Measurements from ENCODE around the gene SEPTIN6. TPM values are rescaled to one million over a fixed set of nuclear protein-coding genes. Genes with fewer than 3 reads are reported as not detected.

SEPTIN6 gene
- total RNA-seq, 4 donors from 2014 or later, result 9.2 to 18.4 (median 11.8) TPM

DNA sequence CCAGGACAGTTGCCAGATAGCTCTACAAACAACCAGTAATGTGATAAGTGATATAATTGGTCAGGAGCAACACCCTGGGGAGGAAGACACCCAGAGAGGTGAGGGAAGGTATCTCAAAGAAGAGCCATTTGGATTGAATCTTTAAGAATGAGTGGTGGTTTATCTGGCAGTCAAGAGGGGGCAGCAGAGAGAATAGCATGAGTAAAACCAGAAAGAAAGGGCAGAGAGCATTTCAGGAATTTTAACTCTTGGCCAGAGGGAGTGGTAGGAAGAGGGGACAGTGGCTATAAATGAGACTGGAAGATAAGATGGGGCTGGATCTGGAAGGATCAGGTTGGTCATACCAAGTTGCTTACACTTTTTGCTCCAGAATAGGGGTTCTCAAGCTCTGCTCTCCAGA lies 5.9 kb upstream of the SEPTIN6 start:
- TF ChIP-seq, protein P1, sequence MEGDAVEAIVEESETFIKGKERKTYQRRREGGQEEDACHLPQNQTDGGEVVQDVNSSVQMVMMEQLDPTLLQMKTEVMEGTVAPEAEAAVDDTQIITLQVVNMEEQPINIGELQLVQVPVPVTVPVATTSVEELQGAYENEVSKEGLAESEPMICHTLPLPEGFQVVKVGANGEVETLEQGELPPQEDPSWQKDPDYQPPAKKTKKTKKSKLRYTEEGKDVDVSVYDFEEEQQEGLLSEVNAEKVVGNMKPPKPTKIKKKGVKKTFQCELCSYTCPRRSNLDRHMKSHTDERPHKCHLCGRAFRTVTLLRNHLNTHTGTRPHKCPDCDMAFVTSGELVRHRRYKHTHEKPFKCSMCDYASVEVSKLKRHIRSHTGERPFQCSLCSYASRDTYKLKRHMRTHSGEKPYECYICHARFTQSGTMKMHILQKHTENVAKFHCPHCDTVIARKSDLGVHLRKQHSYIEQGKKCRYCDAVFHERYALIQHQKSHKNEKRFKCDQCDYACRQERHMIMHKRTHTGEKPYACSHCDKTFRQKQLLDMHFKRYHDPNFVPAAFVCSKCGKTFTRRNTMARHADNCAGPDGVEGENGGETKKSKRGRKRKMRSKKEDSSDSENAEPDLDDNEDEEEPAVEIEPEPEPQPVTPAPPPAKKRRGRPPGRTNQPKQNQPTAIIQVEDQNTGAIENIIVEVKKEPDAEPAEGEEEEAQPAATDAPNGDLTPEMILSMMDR (IDR thresholded peaks at IDR 0.05; ENCODE audit: low read depth), result no peak

DNA sequence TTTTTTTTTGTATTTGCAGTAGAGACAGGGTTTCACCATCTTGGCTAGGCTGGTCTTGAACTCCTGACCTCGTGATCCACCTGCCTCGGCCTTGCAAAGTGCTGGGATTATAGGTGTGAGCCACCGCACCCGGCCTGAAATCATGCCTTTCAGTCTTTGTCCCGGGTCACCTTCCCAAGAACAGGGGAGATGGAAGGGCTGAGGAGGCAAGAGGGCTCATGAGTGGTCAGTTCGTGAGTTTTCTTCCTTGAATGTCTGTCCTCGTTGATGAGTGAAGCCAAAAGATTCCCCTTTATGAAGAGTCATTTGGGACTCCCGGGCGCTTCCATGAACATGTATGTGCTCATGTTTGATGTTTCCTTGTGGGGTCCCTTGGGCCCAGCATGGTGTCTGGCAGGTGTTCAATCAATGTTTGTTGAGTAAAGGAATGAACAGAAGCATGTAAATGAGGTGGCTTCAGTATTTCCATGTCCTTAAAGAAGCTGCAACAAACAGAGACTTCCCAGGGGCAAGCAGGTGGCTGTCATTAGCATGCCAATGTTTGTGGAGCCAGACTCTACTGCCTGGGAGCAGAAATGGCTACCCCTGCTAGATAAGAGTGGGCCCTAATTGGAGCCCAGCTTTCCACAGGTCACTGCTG lies 3.4 kb upstream of the SEPTIN6 start:
- TF ChIP-seq, protein P1 (IDR thresholded peaks at IDR 0.05; ENCODE audit: low read depth), result no peak

DNA sequence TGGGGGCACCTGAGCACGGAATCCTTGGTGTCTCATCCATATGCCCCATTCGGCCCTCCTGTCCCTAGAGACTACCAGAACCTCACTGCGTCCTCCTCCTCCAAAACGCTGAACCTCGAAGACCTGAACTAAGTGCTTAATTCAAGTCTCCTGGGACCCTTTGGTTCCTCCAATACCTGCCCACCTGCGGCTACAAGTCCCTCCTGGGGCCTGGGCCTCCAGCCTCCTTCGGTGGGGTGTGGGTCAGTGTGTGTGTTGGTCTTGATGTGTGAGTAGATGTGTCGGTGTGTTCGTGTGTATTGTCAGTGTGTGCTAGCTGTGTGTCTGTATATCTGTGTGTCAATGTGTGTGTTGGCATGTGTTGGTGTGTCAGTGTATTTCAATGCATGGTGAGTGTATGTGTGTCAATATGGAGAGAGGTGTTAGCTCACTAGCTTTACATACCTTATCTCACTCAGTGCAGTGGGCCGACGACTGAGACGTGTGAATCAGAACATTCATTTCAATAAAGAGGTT lies 2.6 kb upstream of the SEPTIN6 start:
- TF ChIP-seq, protein P1 (IDR thresholded peaks at IDR 0.05; ENCODE audit: low read depth), result no peak

DNA sequence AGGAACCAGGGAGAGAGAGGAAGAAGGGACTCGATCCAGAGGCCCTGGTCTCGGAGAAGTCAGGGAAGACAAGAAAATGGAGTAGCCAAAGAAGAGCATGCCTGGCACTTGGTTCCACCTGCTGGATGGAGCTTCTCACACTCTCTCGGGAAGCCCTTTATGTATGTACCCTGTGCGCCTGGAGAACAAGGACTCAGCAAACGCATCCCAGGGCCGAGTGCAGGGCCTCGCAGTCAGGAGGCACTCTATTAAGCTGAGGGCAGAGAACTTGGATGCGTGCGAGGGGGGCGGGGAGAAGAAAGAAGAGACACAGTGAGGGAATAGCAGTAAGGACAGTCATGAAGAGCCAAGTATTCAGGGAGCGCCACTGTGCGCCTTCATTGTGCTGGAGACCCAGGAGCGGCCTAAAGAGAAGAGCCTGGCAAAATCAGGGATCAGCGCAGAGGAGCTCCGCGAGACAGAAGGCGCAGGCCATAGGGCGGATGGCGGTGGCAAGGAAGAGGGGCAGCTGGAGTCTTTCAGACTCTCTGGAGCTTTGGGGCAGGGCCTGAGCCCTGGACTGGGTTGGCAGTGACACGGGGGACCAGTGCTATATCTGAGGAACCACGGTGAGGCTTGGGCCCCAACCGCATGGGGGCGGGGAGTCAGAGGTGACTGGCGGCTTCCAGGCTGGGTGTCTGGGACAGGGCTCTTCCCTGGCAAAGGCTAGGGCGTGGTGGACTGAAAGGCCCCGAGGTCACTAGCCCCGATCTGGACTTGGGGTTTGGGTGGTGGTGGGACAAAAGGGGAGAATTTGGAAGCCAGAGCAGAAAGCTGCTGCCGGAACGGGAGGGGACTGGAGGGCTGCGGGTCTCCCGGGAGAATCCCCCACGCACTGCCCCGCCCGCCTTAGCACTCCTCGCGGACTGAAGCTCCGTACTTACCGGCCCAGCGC lies 1.9 kb upstream of the SEPTIN6 start:
- TF ChIP-seq, protein P1 (IDR thresholded peaks at IDR 0.05; ENCODE audit: low read depth), result no peak

DNA sequence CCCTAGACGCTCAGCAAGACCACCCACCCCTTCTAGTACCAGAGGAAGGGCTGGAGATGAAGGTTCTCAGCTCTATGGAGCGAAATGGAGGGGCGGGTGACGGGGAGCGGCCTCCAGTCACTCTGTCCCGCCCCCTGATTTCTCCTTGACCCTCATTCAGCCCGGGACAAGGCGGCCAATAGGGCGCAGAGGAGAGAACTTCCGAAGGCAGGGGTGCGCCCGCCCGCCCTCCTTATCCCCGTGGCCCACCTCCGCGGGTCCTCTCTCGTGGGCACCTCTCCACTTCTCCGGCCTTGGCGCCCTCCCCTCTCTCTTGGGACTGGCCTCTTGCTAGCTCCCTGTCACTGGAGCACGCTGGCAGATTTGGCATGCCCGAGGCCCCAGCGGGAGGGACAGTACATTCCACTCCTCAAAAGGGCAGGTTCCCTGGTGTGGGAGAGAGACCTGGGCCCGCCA lies 1.1 kb upstream of the SEPTIN6 start:
- TF ChIP-seq, protein P1 (IDR thresholded peaks at IDR 0.05; ENCODE audit: low read depth), result no peak

DNA sequence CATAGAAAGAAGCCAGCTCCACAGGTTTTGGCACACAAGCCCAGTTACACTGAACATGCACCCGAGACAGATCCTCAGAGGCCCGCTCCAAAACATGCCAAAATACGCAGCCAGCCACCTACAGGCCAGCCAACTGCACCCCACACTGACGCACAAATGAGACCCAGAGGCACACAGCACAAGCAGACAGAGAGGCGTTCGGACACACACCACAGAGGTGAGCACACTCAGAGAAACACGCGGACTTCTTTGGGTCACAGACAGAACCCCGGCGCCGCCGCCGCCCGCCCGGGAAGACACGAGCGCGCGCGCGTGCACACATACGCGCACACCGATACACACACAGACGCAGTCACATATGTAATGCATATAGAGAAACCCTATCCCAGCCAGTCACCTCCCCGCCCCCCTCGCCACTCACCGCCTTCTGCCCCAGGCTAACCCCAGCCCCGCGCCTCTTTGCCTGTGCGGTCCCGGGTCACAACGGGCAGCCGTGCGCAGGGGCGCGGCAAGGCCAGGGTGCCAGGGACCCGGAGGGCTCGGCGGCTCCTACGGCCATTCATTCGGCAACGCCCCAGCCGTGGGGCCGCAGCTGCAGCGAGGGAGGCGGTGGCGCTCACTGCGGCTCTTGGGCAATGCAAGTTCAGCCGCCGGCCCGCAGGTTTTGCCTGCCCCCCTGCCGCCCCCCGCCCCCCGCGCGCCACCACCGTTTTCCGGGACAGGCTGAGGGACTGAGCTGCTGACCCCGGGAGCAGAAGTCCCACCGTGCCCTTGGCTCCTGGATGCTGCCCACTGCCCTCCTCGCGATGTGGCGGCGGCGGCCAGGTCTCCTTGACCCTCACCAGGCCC lies 553 bp downstream of the SEPTIN6 start:
- TF ChIP-seq, protein P1 (IDR thresholded peaks at IDR 0.05; ENCODE audit: low read depth), result no peak

Data from subcutaneous adipose tissue (tissue), 4 donors.